HEK293T (cell line): Measurements from ENCODE around the gene REXO1.
A peak's percentile ranks its signal among the peaks of the same experiment; 100 is the strongest.

Experiments
- CTCF ChIA-PET: fragments of 350-600 bp; formaldehyde crosslinking; extraction: SDS; loops from one replicate; lab custom pipeline; 2021; ENCODE audit warnings: antibody characterized with exemption, inconsistent platforms; lab: Yijun Ruan, JAX
- POLR2A ChIA-PET: fragments of 350-600 bp; formaldehyde crosslinking; extraction: SDS; loops from one replicate; lab custom pipeline; 2020; ENCODE audit warnings: antibody characterized with exemption, inconsistent platforms; lab: Yijun Ruan, JAX
- DNase-seq: peaks from one replicate; pipeline ENCODE4 v3.0.0; 2012; ENCODE audit warnings: mixed read lengths; ENCODE audit errors: extremely low spot score
- ARNT ChIP-seq: fragments of 450-650 bp; IDR thresholded peaks from 2 replicates; pipeline ENCODE4 v1.6.1; 2017; ENCODE audit warnings: mild to moderate bottlenecking
- BHLHE40 ChIP-seq: fragments of 450-650 bp; IDR thresholded peaks from 2 replicates; pipeline ENCODE4 v1.6.1; 2016; ENCODE audit warnings: mild to moderate bottlenecking, moderate library complexity, borderline replicate concordance
- CTBP1 ChIP-seq: fragments of 450-650 bp; IDR thresholded peaks from 2 replicates; pipeline ENCODE4 v1.6.1; 2016; ENCODE audit warnings: borderline replicate concordance
- ELF4 ChIP-seq: fragments of 450-650 bp; IDR thresholded peaks from 2 replicates; pipeline ENCODE4 v1.6.1; 2017; ENCODE audit warnings: antibody characterized with exemption
- FOXA1 ChIP-seq: fragments of 450-650 bp; IDR thresholded peaks from 2 replicates; pipeline ENCODE4 v1.6.1; 2016; ENCODE audit warnings: mild to moderate bottlenecking
- FOXK2 ChIP-seq: fragments of 450-650 bp; IDR thresholded peaks from 2 replicates; pipeline ENCODE4 v1.6.1; 2016; ENCODE audit warnings: mild to moderate bottlenecking
- FOXM1 ChIP-seq: fragments of 450-650 bp; IDR thresholded peaks from 2 replicates; pipeline ENCODE4 v1.6.1; 2017; ENCODE audit warnings: mild to moderate bottlenecking, borderline replicate concordance
- HDGF ChIP-seq: fragments of 450-650 bp; IDR thresholded peaks from 2 replicates; pipeline ENCODE4 v1.6.1; 2017; ENCODE audit warnings: antibody characterized with exemption, borderline replicate concordance
- L3MBTL2 ChIP-seq: fragments of 450-650 bp; conservative IDR thresholded peaks from 2 replicates; pipeline ENCODE4 v1.6.1; 2016; ENCODE audit warnings: mild to moderate bottlenecking
- LEF1 ChIP-seq: fragments of 450-650 bp; IDR thresholded peaks from 2 replicates; pipeline ENCODE4 v1.6.1; 2017; ENCODE audit warnings: mild to moderate bottlenecking, borderline replicate concordance
- NFRKB ChIP-seq: fragments of 450-650 bp; IDR thresholded peaks from 2 replicates; pipeline ENCODE4 v1.6.1; 2016; ENCODE audit warnings: mild to moderate bottlenecking, moderate library complexity
- PKNOX1 ChIP-seq: fragments of 450-650 bp; IDR thresholded peaks from 2 replicates; pipeline ENCODE4 v1.6.1; 2016
- SP1 ChIP-seq: fragments of 450-650 bp; IDR thresholded peaks from 2 replicates; pipeline ENCODE4 v1.6.1; 2017
- SUZ12 ChIP-seq: fragments of 450-650 bp; IDR thresholded peaks from 2 replicates; pipeline ENCODE4 v1.6.1; 2016; ENCODE audit warnings: mild to moderate bottlenecking
- TARDBP ChIP-seq: fragments of 450-650 bp; IDR thresholded peaks from 2 replicates; pipeline ENCODE4 v1.6.1; 2016
- ZNF384 ChIP-seq: fragments of 450-650 bp; IDR thresholded peaks from 2 replicates; pipeline ENCODE4 v1.6.1; 2016

The REXO1 gene

DNA sequence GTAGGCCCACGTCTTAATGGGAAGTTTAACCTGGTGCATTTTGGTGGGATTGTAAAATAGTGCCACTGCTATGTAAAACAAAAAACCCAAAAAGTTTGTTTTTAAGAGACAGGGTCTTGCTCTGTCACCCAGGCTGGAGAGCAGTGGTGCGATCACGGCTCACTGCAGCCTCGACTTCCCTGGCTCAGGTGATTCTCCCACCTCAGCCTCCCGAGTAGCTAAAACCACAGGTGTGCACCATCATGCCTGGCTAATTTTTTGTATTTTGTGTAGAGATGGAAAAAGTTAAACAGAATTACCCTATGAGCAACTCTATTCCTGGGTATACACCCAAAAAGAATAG is 820 bp upstream of the REXO1 start:
- CTCF ChIA-PET = interaction anchor here (0.6 to 2.1 kb wide), 3 partner anchors 10 to 933 kb away, joined by 3 to 9 read pairs (median 3); no protein-coding TSS in a partner anchor
- no peak for TF ChIP-seq BHLHE40
- POLR2A ChIA-PET = interaction anchor here (1.3 to 1.4 kb wide), 2 partner anchors 27 to 48 kb away, joined by 3 to 5 read pairs; no protein-coding TSS in a partner anchor
- DNase-seq = no peak

DNA sequence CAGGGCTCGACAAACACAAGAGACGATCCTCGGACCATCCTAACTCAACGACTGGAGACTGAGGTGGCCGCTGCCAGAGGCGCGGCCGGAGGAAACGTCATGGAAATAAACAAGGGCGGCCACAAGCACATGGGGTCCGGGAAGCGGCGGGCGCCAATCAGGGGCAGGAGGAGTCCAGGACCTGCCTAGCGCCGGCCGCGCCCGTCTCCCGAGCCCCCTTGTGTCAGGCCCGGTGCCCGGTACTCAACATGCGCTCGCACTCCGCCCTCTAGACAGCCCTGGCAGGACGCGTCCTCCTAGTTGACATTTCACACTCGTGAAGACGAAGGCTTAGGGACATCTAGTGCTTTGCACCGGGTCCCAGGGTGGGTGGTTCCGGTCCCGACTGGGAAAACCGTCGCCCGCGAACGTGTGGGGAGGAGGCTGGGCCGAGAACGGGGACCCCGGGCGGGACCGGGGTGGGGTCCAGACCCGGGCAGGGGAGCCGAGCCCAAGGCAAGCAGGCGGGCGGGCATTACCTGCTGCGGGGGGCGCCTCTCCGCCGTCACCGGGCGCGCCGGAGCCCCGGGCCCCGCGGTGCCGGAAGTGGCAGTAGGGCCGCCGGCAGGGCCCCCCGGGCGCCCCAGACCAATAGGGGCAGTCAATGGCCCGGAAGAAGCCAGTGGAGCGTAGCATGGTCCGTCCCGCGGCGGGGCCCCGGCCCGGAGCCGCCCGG is 442 bp downstream of the REXO1 start:
- TF ChIP-seq ELF4 (no peak), ARNT (no peak), NFRKB (no peak), FOXK2 (no peak), HDGF (no peak), ZNF384 (no peak), FOXM1 (no peak), TARDBP (no peak), LEF1 (no peak), SP1 (no peak), PKNOX1 (no peak), CTBP1 (no peak), FOXA1 (no peak), L3MBTL2 (no peak)
- peak; percentile 49 for DNase-seq
- ChIA-PET POLR2A (no interaction called here), CTCF (no interaction called here)

- no peak for DNase-seq
- POLR2A ChIA-PET = no interaction called here
- CTCF ChIA-PET = no interaction called here
- TF ChIP-seq BHLHE40 (no peak), ARNT (no peak), TARDBP (no peak), FOXA1 (no peak), LEF1 (no peak), PKNOX1 (no peak), SP1 (no peak), CTBP1 (no peak), HDGF (no peak), SUZ12 (no peak), FOXK2 (no peak), ZNF384 (no peak), L3MBTL2 (no peak), NFRKB (no peak), ELF4 (no peak), FOXM1 (no peak)
These were observed 967 bp downstream of the REXO1 start for GRCh38 chr19:1847348-1847683.

- ChIA-PET CTCF (no interaction called here), POLR2A (interaction anchor here (1.9 kb wide), 1 partner anchor 30 kb away, joined by 5 read pairs; no protein-coding TSS in a partner anchor)
- no peak for TF ChIP-seq CTBP1
- no peak for TF ChIP-seq ZNF384
- no peak for TF ChIP-seq ELF4
- TF ChIP-seq SUZ12 = no peak
- no peak for TF ChIP-seq FOXA1
- no peak for TF ChIP-seq TARDBP
- TF ChIP-seq L3MBTL2 = no peak
- TF ChIP-seq FOXM1 = no peak
- no peak for TF ChIP-seq LEF1
- no peak for TF ChIP-seq HDGF
- no peak for TF ChIP-seq FOXK2
- no peak for TF ChIP-seq ARNT
- no peak for TF ChIP-seq PKNOX1
- no peak for TF ChIP-seq NFRKB
- TF ChIP-seq SP1 = no peak
- TF ChIP-seq BHLHE40 = no peak
- DNase-seq = no peak
These were observed 1.6 kb downstream of the REXO1 start for GRCh38 chr19:1846517-1847204.

DNA sequence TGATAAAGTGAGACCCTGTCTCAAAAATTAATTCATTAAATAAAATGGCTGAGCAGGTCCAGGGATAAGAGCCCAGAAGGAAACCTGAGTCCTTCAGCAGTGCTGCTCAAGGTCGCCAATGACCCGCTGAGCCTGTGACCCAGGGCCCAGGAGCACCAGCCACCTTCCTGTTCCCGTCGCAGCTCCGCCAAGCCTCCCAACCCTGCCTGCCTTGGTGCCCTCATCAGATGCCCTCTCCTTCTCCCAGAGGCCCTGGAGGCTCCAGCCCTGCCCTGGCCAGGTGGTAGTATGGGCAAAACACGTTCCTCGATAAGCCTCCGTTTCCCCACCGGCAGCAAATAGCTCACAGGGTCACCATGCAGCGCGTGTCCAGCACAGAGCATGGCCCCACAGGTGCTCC is 2.6 kb downstream of the REXO1 start:
- POLR2A ChIA-PET = interaction anchor here (1.9 kb wide), 1 partner anchor 31 kb away, joined by 5 read pairs; no protein-coding TSS in a partner anchor
- TF ChIP-seq ELF4 (no peak), ARNT (no peak), L3MBTL2 (no peak), SP1 (no peak), HDGF (no peak), LEF1 (no peak), CTBP1 (no peak), FOXM1 (no peak), PKNOX1 (no peak), NFRKB (no peak), BHLHE40 (no peak), SUZ12 (no peak), FOXK2 (no peak), ZNF384 (no peak), TARDBP (no peak), FOXA1 (no peak)
- CTCF ChIA-PET = no interaction called here
- no peak for DNase-seq
